Measurements from ENCODE around the gene EFHC2. TPM values are rescaled to one million over a fixed set of nuclear protein-coding genes. Genes with fewer than 3 reads are reported as not detected.

The EFHC2 gene
- total RNA-seq, 4 donors from 2014 or later = 3.4 to 6.9 (median 4.6) TPM

- DNase-seq (ENCODE audit: low spot score in 2 of 2) = no peak
- no peak overlapping the region for H3K4me3 ChIP-seq (ENCODE audit: low read depth, poor library complexity, severe bottlenecking)
- no peak for TF ChIP-seq POLR2A (IDR thresholded peaks at IDR 0.05)
- TF ChIP-seq, protein P1, sequence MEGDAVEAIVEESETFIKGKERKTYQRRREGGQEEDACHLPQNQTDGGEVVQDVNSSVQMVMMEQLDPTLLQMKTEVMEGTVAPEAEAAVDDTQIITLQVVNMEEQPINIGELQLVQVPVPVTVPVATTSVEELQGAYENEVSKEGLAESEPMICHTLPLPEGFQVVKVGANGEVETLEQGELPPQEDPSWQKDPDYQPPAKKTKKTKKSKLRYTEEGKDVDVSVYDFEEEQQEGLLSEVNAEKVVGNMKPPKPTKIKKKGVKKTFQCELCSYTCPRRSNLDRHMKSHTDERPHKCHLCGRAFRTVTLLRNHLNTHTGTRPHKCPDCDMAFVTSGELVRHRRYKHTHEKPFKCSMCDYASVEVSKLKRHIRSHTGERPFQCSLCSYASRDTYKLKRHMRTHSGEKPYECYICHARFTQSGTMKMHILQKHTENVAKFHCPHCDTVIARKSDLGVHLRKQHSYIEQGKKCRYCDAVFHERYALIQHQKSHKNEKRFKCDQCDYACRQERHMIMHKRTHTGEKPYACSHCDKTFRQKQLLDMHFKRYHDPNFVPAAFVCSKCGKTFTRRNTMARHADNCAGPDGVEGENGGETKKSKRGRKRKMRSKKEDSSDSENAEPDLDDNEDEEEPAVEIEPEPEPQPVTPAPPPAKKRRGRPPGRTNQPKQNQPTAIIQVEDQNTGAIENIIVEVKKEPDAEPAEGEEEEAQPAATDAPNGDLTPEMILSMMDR (IDR thresholded peaks at IDR 0.05) = no peak
- 55 to 98% methylated on average over 2 of the region's 2 CpGs for WGBS, 2 donors
- intact Hi-C loops (cut with DNase I; ENCODE audit: low total_unique reads) = no loop called here
Observed at GRCh38 chrX:44106864-44107263, 236.6 kb downstream of the EFHC2 start.

DNA sequence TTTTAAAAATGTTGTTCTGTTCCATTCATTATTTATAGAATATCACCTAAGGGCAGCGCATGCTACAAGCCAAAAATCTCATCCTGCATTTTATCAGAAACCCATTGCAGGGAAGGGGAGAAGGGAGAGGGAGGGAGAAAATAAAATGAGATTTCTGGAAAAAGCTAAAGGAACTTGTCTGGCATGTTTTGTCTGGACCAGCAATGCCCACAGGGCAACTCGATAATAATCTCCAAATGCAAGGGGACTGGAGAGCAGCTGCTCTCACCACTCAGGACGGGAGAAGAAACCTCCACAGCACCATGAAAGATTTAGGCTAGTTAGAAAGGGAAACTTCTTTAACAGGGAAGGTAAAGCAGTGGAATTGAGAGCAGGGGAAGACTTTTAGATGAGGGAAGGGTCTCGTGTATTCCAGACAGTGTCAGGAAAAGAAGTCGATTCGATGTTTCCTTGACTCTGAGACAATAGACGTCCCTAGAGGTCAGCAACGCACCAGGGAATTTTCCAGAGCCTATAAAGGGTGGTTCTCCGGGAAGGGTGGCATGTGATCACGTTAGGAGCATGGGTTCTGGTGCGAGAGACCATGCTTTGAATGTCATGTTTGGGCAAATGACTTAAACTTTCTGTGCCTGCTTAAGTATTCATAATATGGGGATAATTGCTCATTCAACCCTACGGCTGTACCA, 238.1 kb downstream of the EFHC2 start:
- WGBS, 2 donors = 36 to 41% methylated on average over 12 of the region's 12 CpGs
- intact Hi-C loops (cut with DNase I; ENCODE audit: low total_unique reads) = no loop called here
- TF ChIP-seq POLR2A (IDR thresholded peaks at IDR 0.05) = no peak
- TF ChIP-seq, protein P1 (IDR thresholded peaks at IDR 0.05) = no peak
- no peak for DNase-seq (ENCODE audit: low spot score in 2 of 2)
- no peak overlapping the region for H3K4me3 ChIP-seq (ENCODE audit: low read depth, poor library complexity, severe bottlenecking)

GRCh38 chrX:44104699-44105098, 238.8 kb downstream of the EFHC2 start:
- WGBS, 2 donors = 59 to 87% methylated on average over 3 of the region's 3 CpGs
- H3K4me3 ChIP-seq (ENCODE audit: low read depth, poor library complexity, severe bottlenecking) = no peak overlapping the region
- no peak for DNase-seq (ENCODE audit: low spot score in 2 of 2)
- no peak for TF ChIP-seq POLR2A (IDR thresholded peaks at IDR 0.05)
- TF ChIP-seq, protein P1 (IDR thresholded peaks at IDR 0.05) = no peak
- intact Hi-C loops (cut with DNase I; ENCODE audit: low total_unique reads) = no loop called here

DNA sequence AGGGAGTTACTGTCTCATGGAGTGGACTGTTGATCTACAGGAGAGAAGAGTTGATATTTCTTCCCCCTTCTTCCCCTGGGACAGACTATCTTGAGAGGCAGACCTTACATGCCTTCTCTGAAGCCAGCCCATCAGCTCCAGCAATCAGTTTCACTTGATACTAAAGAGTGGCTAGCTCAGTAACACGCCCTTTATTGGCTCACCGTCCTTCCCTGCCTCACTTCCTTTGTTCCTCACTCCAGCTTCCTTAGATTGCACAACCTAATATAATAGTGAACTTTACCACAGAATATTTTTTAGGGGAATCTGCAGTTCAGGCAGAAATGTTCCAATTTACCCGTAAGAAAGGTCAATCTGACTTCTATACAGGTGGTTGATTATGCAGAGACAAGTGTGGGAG, 242.2 kb downstream of the EFHC2 start:
- no peak for DNase-seq (ENCODE audit: low spot score in 2 of 2)
- TF ChIP-seq, protein P1 (IDR thresholded peaks at IDR 0.05) = no peak
- TF ChIP-seq POLR2A (IDR thresholded peaks at IDR 0.05) = no peak
- H3K4me3 ChIP-seq (ENCODE audit: low read depth, poor library complexity, severe bottlenecking) = no peak overlapping the region
- intact Hi-C loops (cut with DNase I; ENCODE audit: low total_unique reads) = no loop called here
- WGBS, 2 donors = 52 to 65% methylated on average over 3 of the region's 3 CpGs

DNA sequence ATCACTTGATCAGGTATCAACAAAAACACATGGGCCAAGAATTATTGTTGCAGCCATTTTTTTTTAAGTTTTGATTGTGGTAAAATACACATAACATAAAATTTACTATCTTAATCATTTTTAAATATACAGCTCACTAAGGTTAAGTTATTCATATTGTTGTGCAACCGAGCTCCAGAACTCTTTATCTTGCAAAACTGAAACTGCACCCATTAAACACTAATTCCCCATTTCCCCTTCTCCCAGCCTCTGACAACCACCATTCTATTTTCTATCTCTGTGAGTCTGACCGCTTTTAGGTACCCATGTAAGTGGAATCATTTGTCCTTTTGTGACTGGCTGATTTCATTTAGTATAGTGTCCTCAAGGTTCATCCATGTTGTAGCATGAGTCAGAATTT, 244.1 kb downstream of the EFHC2 start:
- H3K4me3 ChIP-seq (ENCODE audit: low read depth, poor library complexity, severe bottlenecking) = no peak overlapping the region
- 88 to 89% methylated on average over 2 of the region's 2 CpGs for WGBS, 2 donors
- intact Hi-C loops (cut with DNase I; ENCODE audit: low total_unique reads) = no loop called here
- TF ChIP-seq POLR2A (IDR thresholded peaks at IDR 0.05) = no peak
- DNase-seq (ENCODE audit: low spot score in 2 of 2) = no peak

Other genes with a start within 250 kb of the EFHC2 start
- 10 to 100 TPM in 3 of 4 donors, 1 to 10 TPM in 1; 8.6 to 15.9 (median 13.2) TPM for gene FUNDC1, start 199.2 kb upstream of the EFHC2 start, total RNA-seq

Data from lower leg skin (tissue), 4 donors.